Astrocyte (in vitro differentiated cells and primary cell): ENCODE data around the gene TARDBP. TPM values are rescaled to one million over a fixed set of nuclear protein-coding genes. Genes with fewer than 3 reads are reported as not detected.
"Not testable (repeated sequence)": the region's sequence is repeated elsewhere in the genome, so short reads cannot be mapped to it uniquely, and the experiment has no call there.

Experiments used
- DNase-seq: peaks from one replicate; pipeline ENCODE4 v3.0.0-alpha.2; 2010; ENCODE audit warnings: low read depth
- FAIRE-seq: peaks from 2 replicates; lab custom pipeline; 2011; peaks lifted over from hg19 to GRCh38; lab: Jason Lieb, UNC
- H2AFZ ChIP-seq: 2 replicates; pipeline ENCODE4 v1.6.0; 2012; ENCODE audit warnings: low read depth, low read length, inconsistent platforms
- H3K27ac ChIP-seq: 2 replicates; pipeline ENCODE4 v1.5.1; 2011; ENCODE audit warnings: low read depth, low read length, inconsistent platforms
- H3K27me3 ChIP-seq: 2 replicates; pipeline ENCODE4 v1.6.0; 2011; ENCODE audit warnings: low read length, inconsistent platforms; ENCODE audit not compliant: insufficient read depth
- H3K36me3 ChIP-seq: 2 replicates; pipeline ENCODE4 v1.5.1; 2011; ENCODE audit warnings: low read length, inconsistent platforms; ENCODE audit not compliant: insufficient read depth
- H3K4me1 ChIP-seq: 2 replicates; pipeline ENCODE4 v1.5.1; 2011; ENCODE audit warnings: low read length, inconsistent platforms; ENCODE audit not compliant: insufficient read depth
- H3K4me2 ChIP-seq: 2 replicates; pipeline ENCODE4 v1.6.0; 2012; ENCODE audit warnings: low read length, inconsistent platforms
- H3K4me3 ChIP-seq: 2 replicates; pipeline ENCODE4 v1.5.1; 2011; ENCODE audit warnings: low read depth, mild to moderate bottlenecking, low read length, inconsistent platforms; ENCODE audit not compliant: insufficient read depth
- H3K79me2 ChIP-seq: 2 replicates; pipeline ENCODE4 v1.6.0; 2012; ENCODE audit warnings: mild to moderate bottlenecking, low read length, inconsistent platforms; ENCODE audit not compliant: insufficient read depth
- H3K9ac ChIP-seq: 2 replicates; pipeline ENCODE4 v1.6.0; 2012; ENCODE audit warnings: mild to moderate bottlenecking, low read length, inconsistent platforms
- H3K9me3 ChIP-seq: 2 replicates; pipeline ENCODE4 v1.5.1; 2012; ENCODE audit warnings: low read depth, mild to moderate bottlenecking, low read length, inconsistent platforms; ENCODE audit not compliant: insufficient read depth
- H4K20me1 ChIP-seq: 2 replicates; pipeline ENCODE4 v1.6.0; 2012; ENCODE audit warnings: low read length, inconsistent platforms; ENCODE audit not compliant: insufficient read depth
- H3K27ac Mint-ChIP-seq: one replicate; pipeline ENCODE4 v1.8.0; 2021; ENCODE audit warnings: mild to moderate bottlenecking, mixed read lengths; ENCODE audit not compliant: unreplicated experiment
- H3K27me3 Mint-ChIP-seq: one replicate; pipeline ENCODE4 v1.8.0; 2021; ENCODE audit warnings: low read depth, mixed read lengths; ENCODE audit not compliant: unreplicated experiment
- H3K36me3 Mint-ChIP-seq: one replicate; pipeline ENCODE4 v1.8.0; 2021; ENCODE audit warnings: low read depth, mixed read lengths; ENCODE audit not compliant: unreplicated experiment
- H3K4me1 Mint-ChIP-seq: one replicate; pipeline ENCODE4 v1.8.0; 2021; ENCODE audit warnings: low read depth, mixed read lengths; ENCODE audit not compliant: unreplicated experiment
- H3K4me3 Mint-ChIP-seq: one replicate; pipeline ENCODE4 v1.8.0; 2021; ENCODE audit warnings: mild to moderate bottlenecking, moderate library complexity, mixed read lengths; ENCODE audit not compliant: unreplicated experiment
- H3K9me3 Mint-ChIP-seq: one replicate; pipeline ENCODE4 v1.8.0; 2021; ENCODE audit warnings: mild to moderate bottlenecking, mixed read lengths; ENCODE audit not compliant: unreplicated experiment
- EZH2 ChIP-seq: IDR thresholded peaks from 2 replicates; pipeline ENCODE4 v1.6.1; 2012; ENCODE audit warnings: mild to moderate bottlenecking, low read length, inconsistent platforms; ENCODE audit not compliant: insufficient read depth
- total RNA-seq: library from RNA; stranded (reverse); gene quantifications from 2 replicates; pipeline ENCODE4 v1.2.1, GENCODE V29; 2021
- TF ChIP-seq, protein P1 (sequence below): IDR thresholded peaks from 2 replicates; pipeline ENCODE4 v1.5.1; 2011; ENCODE audit warnings: low read depth, mild to moderate bottlenecking, inconsistent platforms, low read length, moderate library complexity; ENCODE audit not compliant: insufficient read depth

Gene TARDBP
- total RNA-seq, 1 donor from 2014 or later, result 148 TPM

DNA sequence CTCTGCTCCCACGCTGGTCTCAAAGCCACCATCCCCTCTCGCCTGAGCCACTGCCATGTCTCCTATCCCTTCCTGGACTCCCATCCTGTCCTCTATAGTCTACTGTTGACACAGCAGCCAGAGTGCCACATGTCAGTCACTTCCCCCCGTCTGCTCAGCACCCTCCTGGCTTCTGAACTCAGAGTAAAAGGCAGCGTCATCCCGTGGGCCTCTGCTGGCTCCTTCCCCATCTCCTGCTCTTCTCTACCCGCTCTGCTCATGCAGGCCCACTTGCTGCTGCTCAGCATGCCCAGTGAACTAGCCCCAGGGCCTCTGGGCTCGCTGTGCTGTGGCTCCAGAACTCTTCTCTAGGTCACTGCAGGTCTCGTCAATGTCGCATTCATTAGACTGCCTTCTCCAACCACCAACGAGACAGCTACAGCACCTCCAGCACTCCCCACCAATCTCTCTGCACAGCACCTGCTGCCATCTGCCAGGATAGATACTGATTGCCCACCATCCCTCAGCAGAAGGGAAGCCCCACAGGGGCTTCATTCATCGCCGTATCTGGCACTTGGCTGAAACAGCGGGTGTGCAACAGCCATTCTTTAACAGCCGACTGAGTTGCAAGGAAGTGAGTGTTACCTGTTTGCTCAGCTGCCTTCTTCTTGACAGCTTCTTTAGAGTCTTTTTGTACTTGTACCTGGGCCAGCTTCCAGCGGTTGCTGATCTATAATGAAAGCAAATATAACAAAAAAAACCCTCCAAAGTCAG, 59.2 kb downstream of the TARDBP start:
- no peak for DNase-seq

DNA sequence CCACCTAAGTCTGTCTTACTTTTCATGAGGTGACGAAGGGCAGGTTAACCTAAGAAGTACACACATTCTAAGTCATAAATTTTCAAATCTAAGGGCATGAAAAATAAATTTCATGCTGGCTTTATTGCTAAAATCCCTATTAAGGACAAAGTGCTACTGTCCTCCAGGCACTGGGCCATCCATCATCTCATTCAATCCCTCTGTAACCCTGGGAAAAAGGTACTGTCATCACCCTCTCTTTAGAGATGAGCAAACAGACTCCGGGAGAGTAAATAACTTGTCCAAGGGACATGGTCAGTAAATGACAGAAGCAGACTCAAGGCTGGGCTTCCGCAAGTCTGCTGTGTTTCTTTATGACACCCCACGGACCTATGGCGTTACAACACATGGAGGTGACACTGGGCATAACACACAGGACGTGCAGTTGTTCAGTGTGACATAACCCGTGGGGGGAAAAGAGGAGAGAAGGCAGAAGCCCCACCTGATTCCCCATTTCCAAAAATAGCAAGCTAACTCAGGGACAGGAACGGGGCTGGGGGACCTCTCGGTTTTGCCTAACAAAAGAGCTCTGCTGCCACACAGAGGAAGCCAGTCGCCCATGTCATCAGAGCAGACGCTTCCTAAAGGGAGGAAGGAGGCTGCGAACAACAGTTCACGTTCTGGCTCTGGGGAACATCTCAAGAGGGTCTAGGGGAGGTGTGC, 59.9 kb downstream of the TARDBP start:
- TF ChIP-seq, protein P1, sequence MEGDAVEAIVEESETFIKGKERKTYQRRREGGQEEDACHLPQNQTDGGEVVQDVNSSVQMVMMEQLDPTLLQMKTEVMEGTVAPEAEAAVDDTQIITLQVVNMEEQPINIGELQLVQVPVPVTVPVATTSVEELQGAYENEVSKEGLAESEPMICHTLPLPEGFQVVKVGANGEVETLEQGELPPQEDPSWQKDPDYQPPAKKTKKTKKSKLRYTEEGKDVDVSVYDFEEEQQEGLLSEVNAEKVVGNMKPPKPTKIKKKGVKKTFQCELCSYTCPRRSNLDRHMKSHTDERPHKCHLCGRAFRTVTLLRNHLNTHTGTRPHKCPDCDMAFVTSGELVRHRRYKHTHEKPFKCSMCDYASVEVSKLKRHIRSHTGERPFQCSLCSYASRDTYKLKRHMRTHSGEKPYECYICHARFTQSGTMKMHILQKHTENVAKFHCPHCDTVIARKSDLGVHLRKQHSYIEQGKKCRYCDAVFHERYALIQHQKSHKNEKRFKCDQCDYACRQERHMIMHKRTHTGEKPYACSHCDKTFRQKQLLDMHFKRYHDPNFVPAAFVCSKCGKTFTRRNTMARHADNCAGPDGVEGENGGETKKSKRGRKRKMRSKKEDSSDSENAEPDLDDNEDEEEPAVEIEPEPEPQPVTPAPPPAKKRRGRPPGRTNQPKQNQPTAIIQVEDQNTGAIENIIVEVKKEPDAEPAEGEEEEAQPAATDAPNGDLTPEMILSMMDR, result no peak
- no peak for DNase-seq
- no peaks in the 10 kb centered on the region for H3K4me1 ChIP-seq
- H3K9ac ChIP-seq, result no peak overlapping the region
- FAIRE-seq, result no peak
- peaks cover 7% of the 10 kb centered on the region for H4K20me1 ChIP-seq
- no peaks in the 10 kb centered on the region for H3K9me3 ChIP-seq
- H3K36me3 ChIP-seq, result peaks cover 59% of the 10 kb centered on the region
- H3K27ac Mint-ChIP-seq, result no peak overlapping the region
- no peak overlapping the region for H3K4me3 ChIP-seq
- no peak overlapping the region for H3K27ac ChIP-seq
- H3K4me1 Mint-ChIP-seq, result no peaks in the 10 kb centered on the region
- H3K4me2 ChIP-seq, result no peak overlapping the region
- no peaks in the 10 kb centered on the region for H3K27me3 Mint-ChIP-seq
- H3K36me3 Mint-ChIP-seq, result peaks cover 22% of the 10 kb centered on the region
- no peaks in the 10 kb centered on the region for H3K9me3 Mint-ChIP-seq
- no peaks in the 10 kb centered on the region for H3K27me3 ChIP-seq
- H3K4me3 Mint-ChIP-seq, result no peak overlapping the region
- no peaks in the 10 kb centered on the region for H3K79me2 ChIP-seq
- H2AFZ ChIP-seq, result no peak overlapping the region

More for the DNA sequence above, 59.2 kb downstream of the TARDBP start:
- H3K4me1 Mint-ChIP-seq, result no peaks in the 10 kb centered on the region
- Histone ChIP-seq H3K27ac (no peak overlapping the region), H3K4me2 (no peak overlapping the region), H3K36me3 (peaks cover 56% of the 10 kb centered on the region), H3K4me1 (no peaks in the 10 kb centered on the region), H3K9ac (no peak overlapping the region), H2AFZ (no peak overlapping the region), H3K79me2 (no peaks in the 10 kb centered on the region), H4K20me1 (peaks cover 7% of the 10 kb centered on the region), H3K4me3 (no peak overlapping the region), H3K9me3 (no peaks in the 10 kb centered on the region), H3K27me3 (no peaks in the 10 kb centered on the region)
- peaks cover 21% of the 10 kb centered on the region for H3K36me3 Mint-ChIP-seq
- no peak for FAIRE-seq
- TF ChIP-seq EZH2, result no peak
- TF ChIP-seq, protein P1, result no peak
- H3K9me3 Mint-ChIP-seq, result no peaks in the 10 kb centered on the region
- H3K27ac Mint-ChIP-seq, result no peak overlapping the region
- no peak overlapping the region for H3K4me3 Mint-ChIP-seq
- no peaks in the 10 kb centered on the region for H3K27me3 Mint-ChIP-seq

DNA sequence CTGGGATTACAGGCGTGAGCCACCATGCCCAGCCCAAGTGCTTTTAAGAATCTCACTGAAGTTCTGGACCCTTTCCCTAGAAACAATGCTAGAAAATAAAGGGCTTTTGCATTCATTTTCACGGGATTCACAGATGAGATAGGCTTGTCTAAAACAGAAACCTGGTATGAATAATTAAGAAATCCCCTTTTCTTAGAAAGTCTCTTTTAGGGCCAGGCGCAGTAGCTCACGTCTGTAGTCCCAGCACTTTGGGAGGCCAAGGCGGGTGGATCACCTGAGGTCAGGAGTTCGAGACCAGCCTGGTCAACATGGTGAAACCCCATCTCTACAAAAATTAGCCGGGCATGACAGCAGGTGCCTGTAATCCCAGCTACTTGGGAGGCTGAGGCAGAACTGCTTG, 60.9 kb downstream of the TARDBP start:
- H3K4me3 Mint-ChIP-seq, H3K4me1 Mint-ChIP-seq, H2AFZ ChIP-seq, H3K9me3 Mint-ChIP-seq, H3K4me1 ChIP-seq, H3K27ac ChIP-seq, H3K9ac ChIP-seq, H3K27me3 Mint-ChIP-seq, FAIRE-seq, H3K79me2 ChIP-seq, H4K20me1 ChIP-seq, H3K27me3 ChIP-seq, DNase-seq, H3K4me3 ChIP-seq, H3K4me2 ChIP-seq, H3K9me3 ChIP-seq, H3K27ac Mint-ChIP-seq: not testable (repeated sequence)
- H3K36me3 ChIP-seq, result peaks cover 54% of the 10 kb centered on the region
- H3K36me3 Mint-ChIP-seq, result peaks cover 19% of the 10 kb centered on the region

Other genes starting within 250 kb of the TARDBP start
- 3.5 and 4.0 TPM in 2 replicates for gene CASZ1, start 216.0 kb upstream of the TARDBP start, total RNA-seq
- 0.73 and 0.77 TPM in 2 replicates for gene MASP2, start 34.6 kb downstream of the TARDBP start, total RNA-seq
- gene SRM, start 47.4 kb downstream of the TARDBP start, total RNA-seq, result 220 and 225 TPM in 2 replicates
- gene EXOSC10, start 87.2 kb downstream of the TARDBP start, total RNA-seq, result 53.4 and 56.8 TPM in 2 replicates
- gene ANGPTL7, start 176.7 kb downstream of the TARDBP start, total RNA-seq, result 0.70 and 0.86 TPM in 2 replicates
- gene MTOR, start 249.9 kb downstream of the TARDBP start, total RNA-seq, result 43.6 and 45.5 TPM in 2 replicates